Ureter (tissue), 1 donor: ENCODE data around the gene PHACTR3. TPM values are rescaled to one million over a fixed set of nuclear protein-coding genes. Genes with fewer than 3 reads are reported as not detected.

Experiments used
- DNase-seq: peaks from one replicate; pipeline ENCODE4 v3.0.0-alpha.2; 2020; ENCODE audit warnings: low spot score
- total RNA-seq: library from RNA; stranded (reverse); gene quantifications from one replicate; pipeline ENCODE4 v1.2.4, GENCODE V29; 2023
- donor health status: DM: yes; HTN: yes; CAD: no.

Gene PHACTR3
- total RNA-seq, 1 donor from 2014 or later: 0.60 TPM

DNA sequence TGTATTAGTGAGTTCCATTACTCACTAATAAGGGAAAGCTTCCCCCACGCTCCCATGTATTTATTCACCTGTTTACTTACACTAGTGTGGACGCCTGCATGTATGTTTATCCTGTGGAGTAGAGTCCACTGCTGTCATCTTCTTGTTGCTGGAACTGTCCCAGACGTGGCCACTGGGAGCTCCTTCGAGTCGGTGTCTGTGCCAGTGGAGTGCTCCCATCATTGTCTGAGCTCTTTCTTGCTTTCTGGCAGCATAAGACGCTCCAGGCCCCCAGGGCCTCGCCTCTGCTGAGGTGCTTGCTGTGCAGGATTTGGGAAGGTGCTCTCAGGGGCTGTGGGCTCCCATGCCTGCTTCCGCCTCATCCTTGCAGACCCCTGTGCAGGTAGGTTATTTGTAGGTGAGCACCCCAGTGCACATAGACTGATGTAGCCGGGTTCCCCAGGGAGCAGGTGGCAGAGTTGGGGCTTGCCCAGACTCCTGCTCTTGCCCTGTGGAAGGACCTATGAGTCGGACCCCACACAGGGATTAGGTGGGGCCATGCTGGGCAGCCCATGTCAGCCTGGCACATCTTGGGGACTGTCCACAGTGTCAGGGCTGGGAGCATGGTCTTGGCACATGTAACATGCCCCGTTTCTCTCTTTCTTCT lies 16.6 kb downstream of the PHACTR3 start:
- DNase-seq: no peak

DNA sequence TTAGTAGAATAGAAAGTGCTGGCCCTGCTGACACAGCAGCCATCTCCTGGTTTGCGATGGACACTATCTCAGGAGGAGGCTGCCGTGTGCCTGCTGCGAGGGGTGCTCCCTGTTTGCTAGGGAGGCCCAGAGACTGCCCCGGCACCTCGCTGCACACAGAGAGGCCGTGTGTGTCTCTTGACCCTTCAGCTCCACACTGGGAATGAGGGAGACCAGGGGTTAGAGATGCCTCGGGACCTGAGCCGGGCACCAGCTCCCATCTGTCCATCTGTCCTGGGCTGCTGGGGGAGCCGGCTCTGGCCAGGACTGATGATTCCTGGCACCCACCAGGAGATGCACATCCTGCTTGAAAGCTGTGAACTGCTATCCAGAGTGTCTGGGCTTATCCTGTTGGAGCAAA lies 18.2 kb downstream of the PHACTR3 start:
- no peak for DNase-seq

DNA sequence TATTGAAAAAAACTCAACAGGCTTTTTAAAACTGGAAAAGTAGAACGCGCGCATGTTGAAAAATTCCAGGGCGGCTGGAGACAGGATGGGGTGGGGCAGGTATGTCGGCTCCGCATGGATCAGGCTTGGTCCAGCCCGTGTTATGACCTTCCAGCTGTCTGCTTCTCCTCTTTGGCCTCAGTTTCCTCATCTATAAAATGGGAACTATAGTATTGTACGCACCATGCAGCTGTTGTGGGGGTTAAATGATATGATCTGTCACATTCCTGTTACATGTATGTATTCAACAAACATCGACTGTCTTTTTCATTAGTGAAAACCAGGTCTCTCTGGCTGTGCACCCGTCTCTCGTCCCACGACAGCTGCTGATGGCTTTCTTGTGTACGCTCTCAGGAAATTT lies 18.8 kb downstream of the PHACTR3 start:
- DNase-seq: no peak

DNA sequence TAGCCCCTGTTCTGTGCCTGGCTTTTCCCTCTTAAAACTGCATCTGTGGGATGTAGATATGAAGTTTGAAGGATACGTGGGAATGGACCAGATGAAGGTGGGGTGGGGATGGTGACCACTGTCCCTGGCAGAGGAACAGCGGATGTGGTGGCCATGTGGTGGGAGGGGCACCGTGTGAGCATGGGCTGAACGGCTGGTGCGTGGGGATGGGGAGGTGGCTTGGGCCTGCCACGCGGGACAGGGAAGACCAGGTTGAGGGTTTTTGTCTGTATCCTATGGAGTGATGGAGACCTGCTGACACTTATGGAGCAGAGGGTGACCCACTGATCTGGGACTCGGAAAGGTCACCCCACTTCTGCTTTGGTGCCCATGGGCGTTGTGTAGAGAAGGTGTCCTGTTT lies 19.2 kb downstream of the PHACTR3 start:
- DNase-seq: no peak

DNA sequence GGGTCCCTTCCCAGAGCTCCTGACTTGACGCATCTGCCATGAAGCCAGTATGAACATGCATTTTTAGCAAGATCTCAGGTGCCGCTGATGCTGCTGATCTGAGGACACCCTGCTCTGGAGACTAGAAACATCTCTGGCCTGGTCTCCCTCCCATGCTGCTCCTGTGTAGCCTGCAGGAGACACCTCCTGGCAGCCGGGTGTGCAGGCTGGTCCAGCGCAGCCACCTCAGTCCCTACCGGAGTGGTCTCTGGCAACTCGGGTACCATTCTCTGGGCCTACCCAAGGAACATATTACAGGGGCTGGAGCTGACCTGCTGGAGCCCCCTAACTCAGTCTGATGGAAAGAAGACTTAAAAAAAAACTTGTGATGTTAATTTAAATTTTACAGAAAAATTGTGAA lies 20.1 kb downstream of the PHACTR3 start:
- DNase-seq: no peak

DNA sequence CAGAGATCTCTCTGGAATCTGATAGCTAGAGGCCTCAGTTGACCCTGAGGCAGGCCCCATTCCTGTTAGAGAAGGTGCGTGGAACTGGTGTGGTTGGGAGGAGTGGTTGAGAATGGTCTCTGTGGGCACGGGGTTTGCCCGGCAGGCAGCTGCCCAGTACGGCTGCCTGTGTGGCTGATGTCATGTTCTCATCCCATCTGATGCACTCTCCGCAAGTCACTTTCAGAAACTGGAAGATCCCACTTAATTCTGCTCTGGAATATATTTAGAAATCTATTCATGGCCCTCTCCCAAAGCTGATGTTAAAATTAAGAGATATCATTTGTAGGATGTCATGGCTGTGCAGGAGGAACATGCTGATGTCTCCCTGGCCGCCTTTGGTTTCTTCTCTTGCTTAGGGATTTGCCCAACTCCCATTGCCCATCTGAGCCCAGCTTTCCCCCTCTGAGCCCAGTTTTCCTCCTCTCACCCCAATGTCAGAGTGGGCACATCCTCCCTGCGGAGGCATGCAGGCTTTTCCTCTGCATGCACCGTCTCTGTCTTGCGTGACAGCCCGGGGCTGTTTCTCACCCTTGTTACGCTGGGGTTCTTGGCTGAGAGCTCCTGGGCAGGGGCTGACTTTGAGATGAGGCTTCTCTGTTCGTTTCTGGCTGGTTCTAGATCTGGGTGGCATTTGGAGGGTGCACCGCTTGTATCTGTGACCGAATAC lies 21.0 kb downstream of the PHACTR3 start:
- no peak for DNase-seq

DNA sequence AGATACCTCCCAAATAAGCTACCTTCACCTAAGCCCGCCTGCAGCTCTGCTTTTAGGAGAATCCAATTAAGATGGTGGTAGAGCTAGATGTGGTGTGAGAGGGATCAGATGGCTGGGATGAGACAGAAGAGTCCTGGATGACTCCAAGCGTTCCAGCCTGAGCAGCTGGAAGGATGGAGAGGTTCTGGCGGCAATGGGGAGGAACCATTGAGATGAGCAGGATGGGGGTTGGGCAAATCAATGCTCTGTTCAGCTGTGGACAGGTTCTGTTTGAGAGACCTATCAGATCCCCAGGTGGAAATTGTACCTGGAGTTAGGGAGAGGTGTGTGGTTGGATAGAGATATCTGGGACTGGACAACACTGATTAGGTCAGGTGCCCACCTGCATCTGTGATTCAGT lies 23.0 kb downstream of the PHACTR3 start:
- no peak for DNase-seq

DNA sequence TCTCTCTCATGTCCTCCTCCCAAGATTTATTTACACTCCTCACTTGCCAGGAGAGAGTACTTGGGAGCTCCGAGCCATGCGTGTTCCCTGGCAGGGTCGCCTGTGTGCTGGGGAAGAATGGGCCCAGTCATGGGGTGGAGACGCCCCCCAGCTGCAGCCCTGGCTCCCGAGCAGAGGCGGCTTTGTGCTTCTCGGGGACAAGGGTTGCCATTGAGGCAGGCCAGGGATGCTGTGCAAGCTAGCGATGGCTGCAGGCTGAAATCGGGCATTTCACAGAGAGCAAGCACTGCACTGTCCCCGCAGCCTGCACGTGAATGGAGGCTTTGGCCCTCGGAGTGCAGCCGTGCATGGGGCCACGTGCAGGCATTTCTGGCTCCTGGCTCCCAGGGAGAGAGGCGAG lies 23.8 kb downstream of the PHACTR3 start:
- DNase-seq: no peak

DNA sequence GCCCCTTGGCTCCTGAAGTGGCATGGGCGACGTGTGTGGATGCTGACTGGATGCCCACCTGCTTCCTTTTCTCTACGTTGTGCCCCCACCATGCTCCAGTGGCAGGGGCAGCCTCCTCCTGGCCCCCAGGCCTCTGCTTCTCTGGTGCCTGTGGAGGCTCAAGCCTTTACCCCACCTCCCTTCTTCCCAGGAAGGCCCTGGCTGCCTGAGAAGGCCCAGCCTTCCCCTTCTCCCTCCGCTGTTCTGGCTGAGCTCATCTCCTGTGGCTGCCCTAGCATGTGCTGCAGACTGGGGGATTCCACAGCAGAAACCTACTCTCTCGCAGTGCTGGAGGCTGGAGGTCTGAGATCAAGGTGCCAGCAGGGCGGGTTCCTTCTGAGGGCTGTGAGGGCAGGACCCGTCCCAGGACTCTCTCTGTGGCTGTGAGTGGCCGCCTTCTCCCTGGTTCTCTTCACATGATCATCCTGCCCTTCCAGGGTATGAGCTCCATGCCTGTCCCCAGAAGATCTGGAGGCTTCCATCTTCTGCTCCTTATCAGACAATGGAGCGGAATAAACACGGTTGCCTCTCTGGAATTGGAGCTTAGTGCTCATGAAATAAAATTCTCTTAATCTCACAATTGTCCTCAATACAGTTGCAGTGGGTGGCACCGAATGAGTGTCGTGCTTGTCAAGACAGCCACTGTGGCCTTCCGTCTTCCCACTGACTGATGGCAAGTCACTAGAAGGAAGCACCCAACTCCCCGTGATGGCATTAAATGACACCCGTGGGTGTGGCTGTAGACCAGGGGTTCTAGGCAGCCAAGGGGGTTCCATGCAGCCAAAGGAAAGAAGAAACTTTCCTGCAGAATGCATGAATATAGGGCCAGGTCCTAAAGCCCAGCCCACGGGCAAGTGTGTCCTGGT lies 25.1 kb downstream of the PHACTR3 start:
- no peak for DNase-seq

DNA sequence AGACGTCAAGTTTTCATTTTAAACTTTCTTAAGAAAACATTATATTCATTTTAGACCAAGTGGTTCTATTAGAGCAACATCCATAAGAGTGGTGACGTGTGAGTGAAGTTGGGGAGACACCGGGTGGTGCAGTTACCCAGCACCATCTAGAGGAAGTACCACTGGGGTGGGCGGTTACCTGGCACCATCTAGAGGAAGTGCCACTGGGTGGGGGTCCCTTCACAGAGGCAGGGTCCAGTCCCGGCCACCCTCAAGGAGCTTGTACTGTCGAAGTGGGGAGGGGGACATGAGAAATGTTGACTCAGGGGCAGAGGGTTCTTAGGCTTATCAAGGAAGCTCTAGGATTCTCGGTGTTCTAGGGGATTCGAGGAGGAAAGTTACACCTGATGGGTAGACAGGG lies 26.2 kb downstream of the PHACTR3 start:
- DNase-seq: no peak

DNA sequence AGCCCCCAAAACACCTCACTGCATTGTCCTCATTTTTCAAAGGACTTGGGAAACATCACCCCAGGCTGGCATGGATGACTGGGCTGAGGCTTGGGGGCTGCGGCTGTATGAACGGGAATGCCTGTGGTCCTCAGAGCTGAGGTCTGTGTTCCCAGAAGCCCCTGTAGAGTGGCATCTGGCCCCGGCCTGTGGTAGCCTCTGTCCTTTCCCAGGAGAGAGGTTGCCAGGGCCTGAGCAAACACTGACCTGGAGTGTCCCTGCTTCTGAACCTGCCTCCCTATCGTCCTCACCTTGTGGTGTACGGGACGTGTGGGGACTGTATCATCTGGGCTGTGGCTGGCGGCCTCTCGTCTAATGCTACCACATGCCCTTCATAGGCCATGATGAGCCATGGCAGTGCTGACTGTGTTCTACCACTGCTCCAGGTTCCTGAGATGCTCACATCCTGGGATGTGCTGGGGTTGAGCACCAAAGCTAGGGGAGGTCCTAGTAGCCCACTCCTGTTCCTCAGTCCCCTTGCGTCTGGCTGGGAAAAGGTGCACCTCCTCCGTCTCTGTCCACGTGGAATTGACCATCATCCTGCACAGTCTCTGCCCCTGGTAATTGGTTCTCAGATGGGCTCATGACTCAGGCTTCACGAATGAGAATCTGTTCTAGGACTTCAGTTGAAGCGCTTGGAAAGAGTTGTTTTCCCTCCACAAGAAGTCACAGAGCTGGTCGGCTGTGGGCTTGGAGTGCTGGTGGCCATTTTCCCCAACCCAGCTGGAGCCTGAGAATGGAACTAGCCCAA lies 27.6 kb downstream of the PHACTR3 start:
- peak; percentile 13 for DNase-seq

DNA sequence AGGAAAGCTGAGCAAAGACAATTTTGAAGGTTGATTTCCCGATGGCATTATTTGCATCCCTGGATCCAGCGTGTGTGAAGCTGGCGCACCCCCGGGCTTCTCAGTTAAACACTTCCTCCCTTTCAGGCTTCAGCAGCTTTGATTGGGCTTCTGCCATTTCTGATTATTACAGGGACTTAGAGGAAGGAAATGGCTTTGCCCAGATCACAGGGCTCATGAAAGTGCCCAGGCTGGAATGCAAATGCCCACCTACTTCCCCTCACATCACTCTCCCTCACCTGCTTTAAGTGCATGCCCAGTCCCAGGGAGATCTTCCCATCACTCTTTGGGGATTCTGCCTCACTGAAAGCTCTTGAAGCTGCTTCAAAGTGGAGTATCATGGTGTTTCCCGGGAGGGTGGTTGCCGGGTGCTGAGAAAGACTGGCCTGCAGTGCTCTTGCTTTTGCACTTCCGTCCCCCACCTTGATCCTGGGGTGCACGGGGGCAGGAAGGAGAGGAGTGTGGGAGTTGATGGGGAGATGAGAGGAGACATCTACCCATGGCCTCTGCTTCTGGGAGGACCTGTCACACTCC lies 28.3 kb downstream of the PHACTR3 start:
- DNase-seq: no peak

DNA sequence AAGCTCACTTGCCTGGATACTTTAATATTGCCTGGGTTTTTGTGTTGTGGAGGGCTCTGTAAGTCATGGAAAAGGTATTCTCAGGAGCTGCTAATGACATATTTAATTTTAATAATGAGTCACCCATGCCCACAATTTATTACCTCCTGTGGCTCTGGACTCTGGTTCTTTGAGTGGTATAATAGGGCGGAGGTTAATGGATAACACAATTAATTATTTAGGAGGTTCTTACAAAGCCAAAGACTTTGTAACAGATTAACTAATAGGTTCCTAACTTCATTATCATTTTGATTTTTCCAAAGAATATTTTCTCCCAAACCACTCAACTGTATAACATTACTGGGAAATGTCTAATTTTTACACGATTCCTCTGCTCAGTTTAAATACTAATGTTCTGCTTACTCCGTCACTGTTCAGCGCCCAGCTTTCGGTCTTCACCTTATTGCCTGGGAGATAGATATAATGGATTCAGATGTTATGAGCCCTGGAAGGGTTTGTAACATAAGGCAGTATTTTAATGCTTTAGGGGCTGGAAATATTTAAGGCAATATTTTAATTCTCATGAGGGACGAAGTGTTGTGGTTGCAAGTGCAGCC lies 29.4 kb downstream of the PHACTR3 start:
- no peak for DNase-seq

DNA sequence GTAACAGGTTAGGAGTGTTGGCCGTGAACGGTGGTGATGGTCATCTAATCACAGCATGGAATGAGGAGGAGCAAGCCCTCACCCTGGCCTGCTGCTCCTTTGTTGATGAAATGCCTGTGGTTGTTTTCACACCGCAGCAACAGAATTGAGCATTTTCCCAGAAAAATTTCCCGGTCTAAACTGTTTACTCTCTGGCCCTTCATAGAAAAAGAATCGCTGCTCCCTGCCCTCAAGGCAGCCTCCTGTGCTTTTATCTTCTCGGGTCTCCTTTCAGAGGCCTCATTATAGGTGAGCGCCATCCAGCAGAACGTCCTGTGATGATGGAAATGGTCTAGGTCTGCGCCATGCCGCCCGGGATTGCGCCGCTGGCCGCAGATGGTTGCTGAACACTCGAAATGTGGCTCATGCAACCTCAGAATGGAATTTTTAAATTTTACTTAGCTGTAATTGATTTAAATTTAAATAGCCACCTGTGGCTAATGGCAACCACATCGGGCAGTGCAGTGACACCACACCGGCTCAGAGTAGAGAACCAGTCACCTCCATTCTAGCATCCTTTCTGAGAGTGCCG lies 30.2 kb downstream of the PHACTR3 start:
- DNase-seq: no peak

DNA sequence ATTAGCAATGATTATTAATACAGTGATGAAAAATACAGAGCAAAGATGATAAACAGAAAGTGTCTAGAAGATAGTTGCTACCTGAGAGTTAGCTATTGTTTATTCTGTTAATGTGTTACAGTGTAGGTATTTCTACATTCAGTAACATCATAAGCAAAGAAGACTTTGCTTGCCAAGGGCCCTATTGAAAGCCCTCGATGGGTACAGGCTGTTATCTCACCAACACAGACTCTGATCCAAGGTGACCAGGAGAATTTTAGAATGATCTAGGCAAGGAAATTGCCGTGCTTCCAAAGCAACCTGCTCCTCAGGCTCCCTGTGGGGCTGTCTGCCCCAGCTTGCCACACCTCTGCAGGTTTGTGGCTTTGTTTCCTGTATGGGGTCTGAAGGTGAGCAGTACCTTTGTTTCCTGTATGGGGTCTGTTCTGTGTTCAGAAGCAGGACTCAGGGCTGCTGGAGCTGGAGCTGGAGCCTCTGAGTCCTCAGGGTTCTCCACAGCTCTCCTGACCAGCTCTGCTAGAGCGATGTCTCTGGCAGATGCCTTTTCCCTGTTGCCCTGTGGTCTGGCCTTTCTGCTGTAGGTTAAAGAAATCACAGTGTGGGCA lies 32.5 kb downstream of the PHACTR3 start:
- DNase-seq: no peak

DNA sequence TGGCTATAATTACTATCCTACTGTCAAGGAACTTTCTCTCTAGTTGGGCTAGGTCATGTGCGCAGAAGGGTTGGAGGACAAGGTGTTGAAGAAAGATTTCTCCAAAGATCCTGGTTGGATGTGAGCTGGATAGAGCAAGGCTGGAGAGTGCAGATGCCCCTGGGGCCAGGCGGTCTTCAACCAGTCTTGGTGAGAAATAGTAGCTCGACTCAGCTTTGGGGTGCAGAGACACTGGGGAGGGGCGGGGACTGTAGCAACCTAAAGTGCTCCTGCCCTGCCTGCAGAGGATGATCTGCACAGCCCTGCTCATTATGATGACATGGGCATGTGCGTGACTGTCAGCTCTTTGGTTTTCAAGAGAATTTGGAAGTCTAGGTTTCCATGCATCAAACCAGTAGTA lies 35.9 kb downstream of the PHACTR3 start:
- DNase-seq: no peak

DNA sequence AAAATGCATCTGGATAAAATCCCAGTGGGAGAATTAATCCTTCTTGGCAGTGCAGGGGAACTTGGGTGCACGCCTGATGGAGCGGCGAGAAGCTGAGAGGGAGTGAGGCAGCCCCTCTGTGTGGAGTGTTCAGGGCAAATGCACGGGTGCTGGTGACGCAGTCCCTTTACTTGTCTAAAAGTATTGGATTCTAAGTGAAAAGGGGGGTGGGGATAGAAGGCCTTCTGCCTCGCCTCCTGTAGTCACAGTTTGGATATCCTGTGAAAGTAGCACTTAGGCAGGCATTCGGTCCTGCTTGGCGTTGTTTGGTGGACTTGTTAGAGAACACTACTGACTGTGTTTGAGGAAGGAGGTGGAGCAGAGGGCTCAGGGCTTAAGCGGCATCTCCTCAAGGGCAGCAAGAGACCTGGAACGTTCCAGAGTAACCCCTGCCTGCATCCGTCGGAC lies 39.3 kb downstream of the PHACTR3 start:
- no peak for DNase-seq

DNA sequence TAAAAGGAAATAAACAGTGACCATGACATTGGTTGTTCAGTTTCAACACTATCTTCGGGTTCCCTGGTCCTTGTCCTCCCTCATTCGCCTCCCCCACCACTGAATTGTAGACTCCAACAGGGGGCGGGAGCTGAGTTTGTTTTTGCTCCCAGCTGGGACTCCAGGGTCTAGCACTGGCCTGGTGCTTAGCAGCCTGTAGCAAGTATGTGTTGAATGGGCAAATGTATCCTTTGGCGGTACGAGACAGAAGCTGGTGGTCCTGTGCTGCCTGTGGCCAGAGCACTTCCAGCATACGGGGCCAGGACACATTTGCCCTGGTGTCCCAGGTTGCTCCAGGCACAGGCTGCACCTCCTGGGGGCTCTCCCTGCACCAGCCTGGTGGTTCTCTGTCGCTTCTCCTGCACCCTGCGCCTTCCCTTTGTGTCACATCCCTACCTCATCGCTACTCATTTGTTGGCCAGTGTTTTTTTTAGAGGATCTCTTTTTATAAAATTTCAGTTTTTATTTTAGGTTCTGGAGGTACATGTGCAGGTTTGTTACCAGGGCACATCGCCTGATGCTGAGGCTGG lies 40.1 kb downstream of the PHACTR3 start:
- no peak for DNase-seq

DNA sequence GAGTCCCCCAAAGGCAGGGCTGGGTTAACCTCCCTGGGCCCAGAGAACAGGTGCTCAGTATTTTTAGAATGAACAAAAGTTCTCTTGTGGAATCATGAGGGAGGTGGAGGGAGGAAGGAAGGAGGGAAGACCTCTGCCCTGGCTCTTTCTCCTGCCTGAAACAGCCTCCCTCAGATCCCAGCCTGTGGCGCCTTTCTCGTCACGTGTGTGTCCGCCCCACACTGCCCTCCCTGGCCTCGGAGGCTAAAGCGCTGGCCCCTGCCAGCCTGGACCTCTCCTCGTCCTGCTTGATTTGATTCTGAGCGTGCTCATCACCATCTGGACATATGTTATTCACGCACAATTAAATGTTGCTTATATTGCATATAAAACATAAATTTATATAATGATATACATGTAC lies 40.9 kb downstream of the PHACTR3 start:
- no peak for DNase-seq

DNA sequence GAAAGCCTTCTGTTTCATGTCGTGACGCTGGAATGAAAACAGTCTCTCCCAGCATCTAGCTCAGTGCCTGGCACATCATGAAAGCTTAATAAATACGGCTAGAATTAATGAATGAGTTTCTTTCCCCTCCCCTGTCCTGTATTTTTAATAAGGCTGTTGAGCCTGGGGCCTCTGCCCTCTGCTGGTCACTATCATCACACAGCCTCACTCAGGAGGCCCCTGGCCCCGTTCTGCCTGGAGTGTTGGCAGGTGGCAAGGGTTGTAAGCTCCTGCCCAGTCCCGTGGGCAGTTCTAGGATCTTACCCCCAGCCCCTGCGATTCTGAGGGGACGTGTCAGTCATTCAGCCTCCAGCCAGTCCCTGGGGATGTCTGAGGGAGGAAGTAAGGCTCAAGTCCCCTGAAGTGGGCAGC lies 41.4 kb downstream of the PHACTR3 start:
- no peak for DNase-seq
